ENCODE results near the gene NR5A1.

The NR5A1 gene

DNA sequence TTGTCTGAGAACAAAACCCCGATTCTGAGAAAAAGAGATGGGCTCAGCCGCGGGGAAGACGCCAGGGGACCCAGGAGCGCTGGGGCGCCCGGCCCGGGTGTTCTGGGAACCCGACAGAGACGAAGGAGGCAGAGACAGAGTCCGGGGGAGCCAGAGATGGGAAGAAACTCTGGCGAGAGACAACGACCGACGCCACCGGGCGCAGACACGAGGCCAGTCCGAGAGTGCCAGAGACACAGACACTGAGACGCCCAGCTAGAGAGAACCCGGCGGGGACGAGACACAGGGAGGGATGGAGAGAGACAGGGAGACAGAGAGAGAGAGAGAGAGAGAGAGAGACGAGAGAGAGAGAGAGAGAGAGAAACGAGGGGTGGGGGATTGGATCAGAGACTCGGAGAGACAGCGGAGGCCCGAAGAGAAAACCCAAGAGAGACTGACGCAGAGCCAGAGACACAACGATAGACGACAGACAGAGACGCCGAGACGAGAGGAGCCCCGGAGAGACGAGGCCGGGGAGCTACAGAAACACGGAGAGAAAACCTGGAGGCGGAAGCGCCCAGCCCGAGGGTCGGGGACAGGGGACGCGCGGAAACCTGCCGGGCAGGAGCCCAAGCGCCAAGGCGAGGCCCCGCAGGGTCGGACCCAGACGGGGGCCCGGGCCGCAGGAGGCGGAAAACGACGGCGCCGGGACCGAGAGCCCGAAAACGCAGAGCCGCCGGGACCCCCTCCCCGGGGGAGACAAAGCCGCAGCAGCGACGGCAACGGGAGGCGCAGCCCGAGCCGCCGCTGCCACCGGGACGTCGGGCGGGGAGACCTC is 3.3 kb downstream of the NR5A1 start:
- DNase-seq (ENCODE audit: insufficient read length, low spot score) (no peak), FAIRE-seq (no peak)
- TF ChIP-seq, protein P1, sequence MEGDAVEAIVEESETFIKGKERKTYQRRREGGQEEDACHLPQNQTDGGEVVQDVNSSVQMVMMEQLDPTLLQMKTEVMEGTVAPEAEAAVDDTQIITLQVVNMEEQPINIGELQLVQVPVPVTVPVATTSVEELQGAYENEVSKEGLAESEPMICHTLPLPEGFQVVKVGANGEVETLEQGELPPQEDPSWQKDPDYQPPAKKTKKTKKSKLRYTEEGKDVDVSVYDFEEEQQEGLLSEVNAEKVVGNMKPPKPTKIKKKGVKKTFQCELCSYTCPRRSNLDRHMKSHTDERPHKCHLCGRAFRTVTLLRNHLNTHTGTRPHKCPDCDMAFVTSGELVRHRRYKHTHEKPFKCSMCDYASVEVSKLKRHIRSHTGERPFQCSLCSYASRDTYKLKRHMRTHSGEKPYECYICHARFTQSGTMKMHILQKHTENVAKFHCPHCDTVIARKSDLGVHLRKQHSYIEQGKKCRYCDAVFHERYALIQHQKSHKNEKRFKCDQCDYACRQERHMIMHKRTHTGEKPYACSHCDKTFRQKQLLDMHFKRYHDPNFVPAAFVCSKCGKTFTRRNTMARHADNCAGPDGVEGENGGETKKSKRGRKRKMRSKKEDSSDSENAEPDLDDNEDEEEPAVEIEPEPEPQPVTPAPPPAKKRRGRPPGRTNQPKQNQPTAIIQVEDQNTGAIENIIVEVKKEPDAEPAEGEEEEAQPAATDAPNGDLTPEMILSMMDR (IDR thresholded peaks at IDR 0.05; ENCODE audit: insufficient read depth, missing control alignments): no peak

DNA sequence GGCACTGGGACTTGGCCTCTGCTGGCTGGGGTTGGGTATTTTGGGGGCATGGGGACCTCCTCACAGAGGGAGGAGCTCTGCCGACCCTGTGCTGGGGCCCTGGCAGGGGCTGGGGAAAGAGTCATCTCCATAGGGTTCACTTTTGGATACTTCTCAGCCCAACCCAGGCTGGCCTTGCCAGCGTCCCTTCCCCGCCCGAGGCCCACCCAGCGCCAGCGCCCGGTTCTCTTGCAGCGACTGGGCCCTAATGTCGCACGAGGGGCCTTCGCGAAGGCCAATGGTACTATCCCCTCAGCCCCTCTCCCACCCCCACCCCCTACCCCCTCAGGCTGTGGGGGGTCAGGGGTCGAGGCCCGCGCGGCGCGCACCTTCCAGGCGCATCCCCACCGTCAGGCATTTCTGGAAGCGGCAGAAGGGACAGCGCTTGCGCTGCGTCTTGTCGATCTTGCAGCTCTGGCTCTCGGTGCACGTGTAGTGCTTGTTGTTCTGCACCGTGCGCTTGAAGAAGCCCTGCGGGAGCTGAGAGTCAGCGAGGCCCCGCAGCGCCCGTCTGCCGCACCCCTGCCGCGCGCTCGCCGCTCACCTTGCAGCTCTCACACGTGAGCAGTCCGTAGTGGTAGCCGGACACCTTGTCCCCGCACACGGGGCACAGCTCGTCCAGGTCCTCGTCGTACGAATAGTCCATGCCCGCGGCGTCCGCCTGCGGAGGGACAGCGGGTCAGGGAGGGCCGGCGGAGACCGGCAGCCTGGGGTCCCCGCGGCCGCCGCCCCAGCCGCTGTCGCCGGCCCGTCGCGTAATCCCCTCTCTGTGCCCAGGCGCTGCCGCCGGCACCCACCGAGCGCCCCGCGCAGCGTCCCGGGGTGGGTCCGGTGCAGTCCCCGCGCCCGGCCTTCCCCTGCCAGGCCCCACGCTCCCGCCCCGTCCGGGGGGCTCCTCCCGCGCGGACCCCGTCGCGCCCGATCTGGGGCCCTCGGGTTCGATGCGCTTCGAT is 4.2 kb downstream of the NR5A1 start:
- DNase-seq (ENCODE audit: insufficient read length, low spot score) (no peak), FAIRE-seq (no peak)
- TF ChIP-seq, protein P1 (IDR thresholded peaks at IDR 0.05; ENCODE audit: insufficient read depth, missing control alignments): no peak

DNA sequence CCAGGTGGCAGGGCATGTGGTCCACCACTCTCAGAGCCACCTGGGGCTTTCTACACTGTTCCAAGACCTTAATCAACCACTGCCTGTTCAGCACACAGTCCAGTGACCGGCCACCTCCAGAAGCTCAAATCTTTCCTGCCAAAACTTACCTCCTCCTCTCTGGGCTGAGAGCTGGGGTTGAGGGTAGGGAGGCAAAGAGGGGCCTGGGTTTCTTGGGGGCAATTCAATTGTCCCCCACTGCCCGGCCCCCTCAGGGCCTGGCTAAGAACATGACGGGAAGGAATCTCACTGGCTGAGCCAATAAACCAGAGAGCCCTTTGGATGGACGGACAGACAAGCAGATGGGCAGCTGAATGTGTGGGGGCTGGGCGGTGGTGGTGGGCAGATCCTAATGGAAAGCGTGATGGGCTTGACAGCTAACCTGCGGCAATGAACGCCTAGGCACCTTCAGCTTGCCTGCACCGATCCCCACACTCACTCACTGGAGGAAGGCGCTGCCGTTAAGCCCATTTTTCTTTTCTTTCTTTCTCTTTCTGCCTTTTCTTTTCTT is 5.4 kb downstream of the NR5A1 start:
- TF ChIP-seq, protein P1 (IDR thresholded peaks at IDR 0.05; ENCODE audit: insufficient read depth, missing control alignments): no peak
- DNase-seq (ENCODE audit: insufficient read length, low spot score) (no peak), FAIRE-seq (no peak)

DNA sequence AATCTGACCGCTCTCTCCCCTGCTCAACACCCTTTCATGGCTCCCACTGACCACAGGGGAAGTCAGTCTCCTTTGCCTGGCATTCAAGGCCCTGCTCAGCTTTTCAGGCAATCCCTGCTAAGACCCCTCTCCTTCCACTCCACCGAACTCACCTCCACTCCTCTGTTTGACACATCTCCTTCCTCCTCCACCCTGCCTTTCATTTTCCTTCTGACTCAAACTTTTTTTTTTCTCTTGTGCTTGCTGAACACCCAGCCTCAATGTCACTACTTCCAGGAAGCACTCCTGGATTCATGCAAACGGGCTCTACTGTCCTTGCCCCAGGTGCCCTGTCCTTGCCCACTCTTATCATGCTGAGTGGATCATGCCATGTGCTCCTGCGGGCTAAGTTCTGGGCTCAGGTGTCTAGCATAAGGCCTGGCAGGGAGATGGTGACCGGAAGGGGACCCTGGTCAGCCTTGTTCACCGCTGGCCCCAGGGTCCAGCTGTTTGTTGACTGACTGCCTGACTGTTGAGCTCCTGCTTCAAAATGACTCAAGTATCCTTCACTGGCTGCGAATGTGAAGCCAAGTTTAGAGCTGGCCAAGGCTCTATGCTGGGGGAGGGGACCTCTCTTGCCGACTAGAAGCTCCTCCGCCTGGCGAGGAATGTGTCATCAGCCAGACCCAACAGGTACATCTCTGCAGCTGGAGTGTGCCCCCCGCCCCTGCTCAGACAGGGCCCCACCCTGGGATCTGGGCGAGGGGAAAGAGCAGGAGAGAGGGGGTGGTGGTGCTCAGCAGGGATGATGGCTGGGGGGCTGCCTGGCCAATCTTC is 6.2 kb downstream of the NR5A1 start:
- TF ChIP-seq, protein P1 (IDR thresholded peaks at IDR 0.05; ENCODE audit: insufficient read depth, missing control alignments): no peak
- DNase-seq (ENCODE audit: insufficient read length, low spot score): no peak
- FAIRE-seq: no peak

DNA sequence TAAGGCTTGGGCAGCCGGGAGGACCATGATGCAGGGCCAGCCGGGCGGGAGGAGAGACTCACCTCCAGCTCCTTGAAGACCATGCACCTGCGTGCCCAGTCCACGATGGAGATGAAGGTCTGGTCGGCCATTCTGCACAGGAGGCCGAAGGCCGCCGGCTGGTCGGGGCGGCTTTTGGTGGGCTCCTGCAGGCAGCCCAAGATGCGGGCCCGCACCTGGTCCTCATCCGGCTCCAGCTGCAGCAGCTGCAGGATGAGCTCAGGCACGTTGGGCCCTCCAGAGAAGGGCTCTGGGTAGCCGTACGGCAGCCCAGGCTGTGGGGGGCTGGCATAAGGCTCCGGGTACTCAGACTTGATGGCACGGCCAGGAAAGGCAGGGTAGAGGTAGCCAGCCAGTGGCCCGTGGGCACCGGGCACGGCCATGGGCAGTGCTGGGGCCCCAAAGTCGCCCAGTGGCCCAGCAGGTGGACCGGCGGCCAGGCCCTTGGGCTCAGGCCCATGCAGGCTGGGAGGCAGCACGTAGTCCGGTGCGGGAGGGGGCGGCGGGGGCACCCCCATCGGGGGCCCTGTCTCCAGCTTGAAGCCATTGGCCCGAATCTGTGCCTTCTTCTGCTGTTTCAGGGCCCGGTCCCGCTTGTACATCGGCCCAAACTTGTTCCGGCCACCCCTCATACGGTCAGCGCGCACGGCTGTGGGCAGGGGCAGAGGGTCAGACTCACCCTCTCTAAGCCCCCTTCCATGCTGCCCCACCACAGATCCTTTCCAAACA is 7.0 kb downstream of the NR5A1 start:
- no peak for FAIRE-seq
- TF ChIP-seq, protein P1 (IDR thresholded peaks at IDR 0.05; ENCODE audit: insufficient read depth, missing control alignments): no peak
- DNase-seq (ENCODE audit: insufficient read length, low spot score): no peak

DNA sequence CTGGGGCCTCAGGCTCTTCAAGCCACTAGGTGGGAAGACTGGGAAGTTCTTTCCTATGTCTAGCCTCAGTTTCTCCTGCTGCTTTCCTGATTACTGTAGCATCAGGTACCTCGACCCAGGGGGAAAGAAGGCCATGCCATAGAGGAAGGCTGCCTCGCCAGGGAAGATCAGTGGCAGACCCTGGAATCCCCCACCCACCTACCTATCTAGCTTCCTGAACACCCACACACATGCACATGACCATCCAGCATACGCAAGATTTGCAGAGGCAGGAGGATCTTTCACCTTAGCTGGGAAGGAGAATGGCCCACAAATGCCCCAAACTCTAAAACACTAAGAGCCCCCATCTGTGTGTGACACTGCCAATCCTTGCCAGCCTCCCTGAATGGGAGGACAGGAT is 8.0 kb downstream of the NR5A1 start:
- DNase-seq (ENCODE audit: insufficient read length, low spot score): no peak
- no peak for FAIRE-seq
- TF ChIP-seq, protein P1 (IDR thresholded peaks at IDR 0.05; ENCODE audit: insufficient read depth, missing control alignments): no peak

Measured in D721Med (cell line).